Ishikawa (cell line): ENCODE measurements around the gene SELENOF.

ENCODE experiments used
- CEBPB ChIP-seq: IDR thresholded peaks from 2 replicates; pipeline ENCODE4 v1.6.1; 2012
- EP300 ChIP-seq: IDR thresholded peaks from 2 replicates; pipeline ENCODE4 v1.6.1; 2012; ENCODE audit warnings: borderline replicate concordance
- MAX ChIP-seq: IDR thresholded peaks from 2 replicates; pipeline ENCODE4 v1.6.1; 2012
- NFIC ChIP-seq: IDR thresholded peaks from 2 replicates; pipeline ENCODE4 v1.6.1; 2012
- REST ChIP-seq: IDR thresholded peaks from 2 replicates; pipeline ENCODE4 v1.6.1; 2012; ENCODE audit warnings: low read depth, mild to moderate bottlenecking
- TCF12 ChIP-seq: IDR thresholded peaks from 2 replicates; pipeline ENCODE4 v1.6.1; 2012; ENCODE audit warnings: low read depth

- TF ChIP-seq REST: no peak
- no peak for TF ChIP-seq CEBPB
- no peak for TF ChIP-seq MAX
- no peak for TF ChIP-seq EP300
- no peak for TF ChIP-seq NFIC
- no peak for TF ChIP-seq TCF12
Measured at GRCh38 chr1:86938450-86938849, 24.5 kb upstream of the SELENOF start.
